CMK (cell line): ENCODE data around the gene NOP58.
"Not testable (repeated sequence)": the region's sequence is repeated elsewhere in the genome, so short reads cannot be mapped to it uniquely, and the experiment has no call there.

ENCODE experiments used
- DNase-seq: peaks from one replicate; pipeline ENCODE4 v3.0.0-alpha.2; 2010; ENCODE audit warnings: low read depth

NOP58 gene, protein sequence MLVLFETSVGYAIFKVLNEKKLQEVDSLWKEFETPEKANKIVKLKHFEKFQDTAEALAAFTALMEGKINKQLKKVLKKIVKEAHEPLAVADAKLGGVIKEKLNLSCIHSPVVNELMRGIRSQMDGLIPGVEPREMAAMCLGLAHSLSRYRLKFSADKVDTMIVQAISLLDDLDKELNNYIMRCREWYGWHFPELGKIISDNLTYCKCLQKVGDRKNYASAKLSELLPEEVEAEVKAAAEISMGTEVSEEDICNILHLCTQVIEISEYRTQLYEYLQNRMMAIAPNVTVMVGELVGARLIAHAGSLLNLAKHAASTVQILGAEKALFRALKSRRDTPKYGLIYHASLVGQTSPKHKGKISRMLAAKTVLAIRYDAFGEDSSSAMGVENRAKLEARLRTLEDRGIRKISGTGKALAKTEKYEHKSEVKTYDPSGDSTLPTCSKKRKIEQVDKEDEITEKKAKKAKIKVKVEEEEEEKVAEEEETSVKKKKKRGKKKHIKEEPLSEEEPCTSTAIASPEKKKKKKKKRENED

DNA sequence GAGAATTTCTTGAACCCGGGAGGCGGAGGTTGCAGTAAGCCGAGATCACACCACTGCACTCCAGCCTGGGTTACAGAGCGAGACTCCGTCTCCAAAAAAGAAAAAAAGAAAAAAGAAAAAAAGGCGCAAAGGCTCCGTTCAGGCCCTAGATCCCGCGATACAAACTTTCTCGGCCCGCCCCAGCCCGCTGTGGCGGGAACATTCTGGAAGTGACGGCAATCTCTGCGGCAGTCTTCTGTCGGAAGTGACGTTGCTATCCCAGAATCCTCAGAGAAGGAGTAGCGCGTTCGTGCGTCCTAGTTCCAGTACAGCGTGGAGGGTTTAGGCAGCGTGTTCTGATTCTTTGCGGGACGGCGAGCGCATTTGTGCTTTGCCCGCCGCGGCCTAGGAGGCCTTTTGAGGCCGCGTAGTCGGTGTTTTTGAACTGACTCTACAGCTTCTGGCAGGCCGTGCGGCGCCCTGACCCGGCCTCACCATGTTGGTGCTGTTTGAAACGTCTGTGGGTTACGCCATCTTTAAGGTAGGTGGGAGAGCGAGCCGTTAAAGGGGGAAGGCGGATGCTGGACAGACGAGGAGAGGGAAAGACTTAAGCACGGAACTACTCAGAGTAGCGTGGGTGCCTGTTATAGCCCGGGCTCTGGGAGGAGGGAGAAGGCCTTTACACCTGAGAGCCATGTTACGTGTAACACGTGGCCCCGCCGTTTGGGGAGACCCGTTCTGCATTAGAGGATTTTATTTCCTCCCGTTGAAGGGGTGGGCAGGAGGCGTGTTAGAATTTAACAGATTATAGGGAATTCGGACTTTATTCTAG is at the start of gene NOP58:
Gene NOP58, plus strand, starts transcription at position 297 of the 811 bp plus-strand sequence. Its CDS starts 179 bp downstream, at position 476.
- peak; percentile 88 for DNase-seq

DNA sequence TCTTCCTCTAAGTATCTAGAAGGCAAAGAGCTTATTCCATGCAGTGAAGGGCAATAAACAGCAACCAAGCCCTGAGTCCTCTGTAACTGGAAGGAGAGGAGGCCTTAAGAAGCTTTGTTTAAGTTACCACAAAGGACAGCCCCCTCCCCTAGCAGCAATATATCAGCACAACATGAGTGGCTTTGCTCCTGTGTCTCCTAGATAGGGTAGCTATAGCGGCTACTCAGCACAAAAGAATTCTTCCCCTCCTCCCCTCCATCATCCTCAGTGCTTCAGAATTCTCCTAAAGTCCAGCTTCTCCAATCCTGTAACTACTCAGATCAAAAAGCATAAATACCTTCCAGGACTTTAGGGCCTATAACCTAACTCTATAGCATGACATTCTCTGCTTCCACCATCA is 43.7 kb upstream of the NOP58 start:
- DNase-seq = no peak

DNA sequence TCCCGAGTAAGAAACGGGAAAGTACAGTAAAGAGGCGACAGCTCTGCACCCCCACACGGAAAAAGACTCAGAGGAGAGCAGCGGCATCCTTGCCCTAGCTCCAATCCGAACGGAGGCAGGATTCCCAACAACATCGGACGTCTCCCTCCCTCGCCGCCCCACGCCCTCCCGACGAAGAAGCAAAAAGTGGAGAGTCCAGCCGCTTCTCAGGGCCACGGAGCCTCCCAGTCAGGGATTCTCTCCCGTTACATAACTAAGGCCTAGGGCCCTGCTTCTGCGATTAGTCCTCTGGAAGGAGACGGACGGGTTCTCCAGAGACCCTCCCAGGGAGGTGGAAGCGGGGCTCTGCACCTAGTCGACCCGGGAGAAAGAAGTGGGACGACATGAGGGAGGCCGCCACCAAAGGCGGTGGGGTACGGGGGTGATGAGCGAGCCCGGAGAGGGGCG is 27.8 kb upstream of the NOP58 start:
- no peak for DNase-seq

DNA sequence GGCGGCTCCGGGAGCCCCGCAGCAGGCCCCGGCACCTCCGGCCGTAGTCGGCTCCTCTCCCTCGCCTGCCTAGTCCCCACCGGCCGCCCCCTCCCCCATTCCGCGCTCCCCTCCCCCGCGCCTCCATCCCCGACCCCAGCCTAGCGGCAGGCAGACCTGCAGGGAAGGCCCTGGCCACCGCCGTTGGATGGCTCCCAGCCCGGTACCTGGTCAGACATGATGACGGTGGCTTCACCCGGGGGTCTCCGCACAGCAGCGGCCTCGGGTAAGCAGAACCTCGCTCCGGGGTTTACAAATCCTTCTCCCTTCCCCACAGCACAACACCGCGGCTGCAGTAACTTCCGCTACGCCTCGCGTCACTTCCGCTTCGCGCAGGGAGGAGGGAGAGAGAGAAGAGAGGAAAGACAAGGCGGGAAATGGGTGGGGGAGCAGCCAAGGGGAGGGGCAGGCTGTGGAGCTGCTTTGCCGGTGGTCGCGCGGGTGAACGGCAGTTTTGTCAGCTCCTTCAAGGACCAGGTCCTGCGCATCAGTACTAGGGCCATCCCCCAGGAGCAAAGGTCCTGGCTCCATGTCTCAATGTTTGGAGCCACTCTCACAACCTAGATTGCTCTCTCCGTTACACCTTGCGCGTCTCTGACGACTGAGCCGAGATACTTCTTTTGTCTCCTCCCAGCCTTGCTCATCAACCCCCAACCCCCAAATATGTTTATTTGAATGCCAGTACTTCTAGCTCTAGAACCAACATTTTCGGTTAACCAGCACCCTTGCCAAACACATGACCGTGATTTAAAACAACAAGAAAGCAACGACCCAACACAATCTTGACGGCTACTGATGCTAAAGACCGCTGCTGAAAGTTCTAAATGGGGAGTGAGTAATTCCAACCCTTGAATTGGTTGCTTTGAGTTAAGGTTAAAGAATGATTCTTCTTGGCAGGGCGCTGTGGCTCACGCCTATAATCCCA is 27.0 kb upstream of the NOP58 start, which contains the start of gene SUMO1:
Gene SUMO1, minus strand, starts transcription at position 364 of the 964 bp plus-strand sequence. Its CDS starts 146 bp downstream, at position 218.
- DNase-seq = peak; percentile 80

DNA sequence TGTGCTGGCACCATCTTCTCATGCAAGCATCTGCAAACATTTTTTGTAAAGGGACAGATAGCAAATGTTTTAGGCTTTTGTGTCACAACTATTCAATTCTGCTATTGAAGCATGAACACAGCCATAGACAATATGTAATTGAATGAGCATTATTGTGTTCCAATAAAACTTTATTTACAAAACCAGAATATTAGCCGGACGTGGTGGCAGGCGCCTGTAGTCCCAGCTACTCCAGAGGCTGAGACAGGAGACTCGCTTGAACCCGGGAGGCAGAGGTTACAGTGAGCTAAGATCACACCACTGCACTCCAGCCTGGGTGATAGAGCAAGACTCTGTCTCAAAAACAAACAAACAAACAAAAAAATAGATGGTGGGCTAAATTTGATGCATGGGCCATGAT is 17.9 kb upstream of the NOP58 start:
- not testable (repeated sequence) for DNase-seq

DNA sequence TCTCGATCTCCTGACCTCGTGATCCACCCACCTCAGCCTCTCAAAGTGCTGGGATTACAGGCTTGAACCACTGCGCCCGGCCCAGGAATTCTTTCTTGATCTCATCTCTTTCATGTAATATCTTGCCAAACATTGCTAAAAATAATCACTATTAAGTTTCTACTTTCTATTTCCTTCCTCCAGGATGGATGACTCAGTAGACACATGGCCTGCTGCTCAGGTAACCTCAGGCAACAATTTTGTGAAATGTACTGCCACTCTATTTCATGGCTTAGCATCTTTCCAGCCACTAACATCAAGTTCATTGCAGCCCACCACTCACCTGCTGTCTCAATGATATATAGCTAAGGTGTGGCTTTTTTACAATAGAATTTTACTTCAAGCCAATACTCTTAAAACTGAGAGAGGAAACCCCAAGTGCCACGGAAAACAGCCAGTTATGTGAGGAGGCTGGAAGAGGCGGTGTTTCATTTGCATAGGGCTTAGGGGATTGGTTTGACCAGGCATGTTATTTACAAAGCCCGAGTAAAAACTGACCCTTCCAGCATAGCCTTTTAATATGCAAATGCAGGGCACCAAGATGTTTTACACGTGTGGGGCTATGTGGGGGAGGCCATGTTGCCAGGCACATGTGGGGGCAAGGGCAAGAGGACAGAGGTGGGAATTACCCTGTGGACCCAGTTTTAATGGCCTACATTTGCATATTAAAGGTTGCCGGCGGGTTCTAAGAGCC is 15.9 kb upstream of the NOP58 start:
- no peak for DNase-seq

DNA sequence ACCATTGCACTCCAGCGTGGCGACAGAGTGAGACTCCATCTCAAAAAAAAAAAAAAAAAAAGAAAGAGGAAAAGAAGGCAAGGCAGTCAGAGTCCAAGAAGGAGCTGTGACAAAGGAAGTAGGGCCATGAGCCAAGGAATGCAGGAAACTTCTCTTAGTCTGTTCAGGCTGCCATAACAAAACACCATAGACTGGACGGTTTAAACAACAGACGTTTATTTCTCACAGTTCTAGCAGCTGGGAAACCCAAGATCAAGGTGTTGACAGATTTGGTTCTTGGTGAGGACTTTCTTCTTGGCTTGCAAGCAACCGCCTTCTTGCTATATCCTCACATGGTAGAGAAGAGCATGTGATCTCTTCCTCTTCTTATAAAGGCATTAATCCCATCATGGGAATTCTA is 14.1 kb upstream of the NOP58 start:
- no peak for DNase-seq

DNA sequence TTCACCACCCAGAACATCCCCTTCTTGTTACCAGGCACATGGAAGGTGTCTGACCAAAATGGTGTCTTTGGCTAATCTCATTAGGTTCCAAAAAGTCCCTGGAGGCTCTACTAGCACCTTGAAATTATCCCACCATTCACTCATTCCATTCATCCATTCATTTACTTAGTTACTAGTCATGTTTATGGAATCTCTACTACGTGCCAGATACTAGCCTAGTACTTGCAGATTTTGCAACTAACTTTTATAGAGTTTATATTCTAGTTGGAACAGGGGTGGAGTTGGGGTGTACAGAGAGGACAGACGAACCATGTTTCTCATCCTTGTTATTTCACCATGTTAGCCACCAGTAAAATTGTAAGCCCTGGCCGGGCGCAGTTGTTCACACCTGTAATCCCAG is 4.0 kb upstream of the NOP58 start:
- no peak for DNase-seq

DNA sequence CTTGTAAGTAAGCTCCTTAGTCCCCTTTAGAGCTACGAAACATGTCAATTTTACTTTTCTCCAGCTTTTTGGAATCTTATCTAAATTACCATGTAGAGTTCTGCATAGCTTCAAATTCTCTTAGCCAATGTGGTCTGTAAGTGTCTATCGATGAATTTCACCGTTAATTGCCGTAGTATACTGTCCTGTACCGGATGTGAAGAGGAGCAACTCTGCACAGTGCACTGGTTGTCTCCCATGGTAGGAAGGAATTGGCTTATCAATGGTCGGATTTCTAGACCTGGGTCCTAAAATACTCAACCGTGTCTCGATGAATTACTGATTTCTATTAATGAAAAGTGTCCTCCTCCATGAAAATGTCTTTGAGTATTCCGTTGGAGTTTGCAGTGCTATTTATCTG is 1.9 kb downstream of the NOP58 start:
- no peak for DNase-seq

DNA sequence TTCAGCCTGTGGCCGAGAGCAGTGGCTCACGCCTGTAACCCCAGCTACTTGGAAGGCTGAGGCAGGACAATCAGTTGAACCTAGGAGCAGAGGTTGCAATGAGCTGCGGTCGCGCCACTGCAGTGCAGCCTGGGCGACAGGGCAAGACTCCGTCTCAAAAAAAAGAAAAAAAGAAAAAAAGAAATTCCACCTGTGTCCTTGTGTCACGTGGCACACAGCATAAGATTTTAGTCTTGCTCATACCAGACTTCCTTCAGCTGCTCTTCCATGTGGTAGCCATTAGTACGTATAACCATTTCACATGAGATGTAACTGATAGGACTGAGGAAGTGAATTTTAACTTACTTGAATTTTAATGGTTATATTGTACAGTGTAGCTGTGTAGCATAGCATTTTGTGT is 4.0 kb downstream of the NOP58 start:
- DNase-seq = no peak

DNA sequence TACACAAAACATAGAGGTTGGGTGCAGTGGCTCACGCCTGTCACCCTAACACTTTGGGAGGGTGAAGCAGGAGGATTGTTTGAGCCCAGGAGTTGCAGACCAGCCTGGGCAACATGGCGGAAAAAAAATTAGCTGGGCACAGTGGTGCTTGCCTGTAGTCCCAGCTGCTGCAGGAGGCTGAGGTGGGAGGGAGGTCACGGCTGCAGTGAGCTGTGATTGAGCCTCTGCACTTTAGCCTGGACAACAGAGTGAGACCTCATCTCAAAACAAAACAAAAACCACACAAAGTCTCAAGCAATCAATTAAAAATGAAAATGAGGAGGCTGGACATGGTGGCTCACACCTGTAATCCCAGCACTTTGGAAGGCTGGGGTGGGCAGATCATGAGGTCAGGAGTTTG is 4.9 kb downstream of the NOP58 start:
- DNase-seq = no peak

DNA sequence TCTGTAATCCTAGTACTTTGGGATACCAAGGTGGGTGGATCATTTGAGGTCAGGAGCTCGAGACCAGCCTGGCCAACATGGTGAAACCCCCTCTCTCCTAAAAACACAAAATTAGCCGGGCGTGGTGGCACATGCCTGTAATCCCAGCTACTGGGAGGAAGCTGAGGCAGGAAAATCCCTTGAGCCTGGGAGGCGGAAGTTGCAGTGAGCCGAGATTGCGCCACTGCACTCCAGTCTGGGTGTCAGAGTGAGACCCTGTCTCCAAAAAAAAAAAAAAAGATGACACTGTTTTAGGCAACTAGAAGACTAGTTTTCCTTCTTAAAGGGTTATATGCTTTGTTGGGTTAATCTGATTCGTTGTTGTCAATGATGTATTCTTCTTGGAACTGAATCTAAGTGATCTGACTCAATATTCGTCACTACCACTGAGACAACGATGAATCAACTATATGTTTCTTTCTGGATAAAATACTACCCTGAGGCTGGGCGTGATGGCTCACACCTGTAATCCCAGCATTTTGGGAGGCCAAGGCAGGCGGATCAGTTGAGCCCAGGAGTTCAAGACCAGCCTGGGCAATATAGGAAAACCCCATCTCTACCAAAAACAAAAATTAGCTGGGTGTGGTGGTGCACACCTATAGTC is 10.6 kb downstream of the NOP58 start:
- DNase-seq = not testable (repeated sequence)

DNA sequence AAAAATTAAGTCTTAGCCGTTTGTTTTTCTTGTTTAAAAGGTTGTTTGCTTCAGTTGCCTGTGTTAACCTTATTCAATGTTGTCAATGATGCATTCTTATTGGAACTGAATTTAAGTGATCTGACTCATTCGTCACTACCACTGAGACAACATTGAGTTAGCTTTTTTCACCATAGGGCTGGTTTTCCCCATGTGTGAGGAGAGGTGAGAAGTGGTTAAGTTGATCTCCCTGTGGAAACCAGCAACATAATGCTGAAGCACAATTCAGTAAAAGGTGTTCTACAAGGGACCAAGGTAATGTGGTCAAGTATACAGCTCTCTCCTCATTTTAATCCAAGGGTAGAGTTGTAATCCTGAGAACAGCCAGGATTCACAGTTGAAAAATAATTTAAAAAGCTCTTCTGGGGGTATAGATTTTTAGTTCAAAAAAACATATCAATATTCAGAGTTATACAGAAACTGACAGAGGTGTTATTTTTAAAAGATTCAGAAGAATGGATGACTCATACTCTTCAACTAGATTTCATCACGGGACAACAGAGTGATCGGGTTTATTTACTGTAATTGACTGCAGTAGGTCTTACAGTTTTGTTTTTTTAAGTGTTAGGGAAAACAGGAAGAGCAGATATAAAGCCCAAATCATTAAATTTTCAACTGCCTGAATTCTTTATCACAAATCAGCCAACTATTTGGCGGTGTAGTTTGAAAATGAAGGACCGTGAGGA is 12.6 kb downstream of the NOP58 start:
- no peak for DNase-seq

DNA sequence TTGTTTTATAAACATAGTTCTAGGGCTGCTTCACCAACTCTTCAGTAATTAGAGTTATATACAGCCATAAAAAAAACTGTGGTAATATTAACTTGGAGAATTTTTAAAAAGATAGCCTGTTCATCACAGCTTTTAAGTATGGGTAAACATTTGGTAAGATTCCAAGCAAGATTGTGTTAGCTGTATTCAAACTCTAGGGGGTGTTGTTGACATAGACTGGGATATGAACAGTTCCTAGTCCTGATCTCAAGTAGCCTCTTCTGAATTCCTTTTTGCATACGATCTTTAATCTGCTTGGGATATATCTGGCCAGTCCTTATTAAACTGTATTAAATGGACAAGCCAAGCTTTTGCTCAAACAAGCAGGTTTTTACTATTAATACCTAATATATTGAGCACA is 13.4 kb downstream of the NOP58 start:
- DNase-seq = no peak

DNA sequence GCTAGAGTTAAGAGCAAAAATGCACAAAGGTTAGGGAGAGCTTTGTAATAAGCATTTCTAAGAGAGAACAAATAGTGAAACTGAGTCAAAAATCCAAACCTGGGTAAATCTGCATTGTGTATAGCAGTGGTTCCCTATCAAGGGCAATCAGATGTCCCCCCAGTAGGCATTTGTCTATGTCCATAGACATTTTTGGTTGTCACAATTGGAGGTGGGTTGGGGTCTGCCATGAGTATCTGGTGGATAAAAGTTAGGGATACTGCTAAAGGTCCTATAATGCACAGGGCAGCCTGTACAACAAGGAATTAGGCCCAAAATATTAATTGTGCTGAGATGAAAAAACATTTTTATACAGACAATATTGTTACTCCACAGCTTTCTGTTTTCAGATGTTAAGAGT is 21.0 kb downstream of the NOP58 start:
- no peak for DNase-seq

DNA sequence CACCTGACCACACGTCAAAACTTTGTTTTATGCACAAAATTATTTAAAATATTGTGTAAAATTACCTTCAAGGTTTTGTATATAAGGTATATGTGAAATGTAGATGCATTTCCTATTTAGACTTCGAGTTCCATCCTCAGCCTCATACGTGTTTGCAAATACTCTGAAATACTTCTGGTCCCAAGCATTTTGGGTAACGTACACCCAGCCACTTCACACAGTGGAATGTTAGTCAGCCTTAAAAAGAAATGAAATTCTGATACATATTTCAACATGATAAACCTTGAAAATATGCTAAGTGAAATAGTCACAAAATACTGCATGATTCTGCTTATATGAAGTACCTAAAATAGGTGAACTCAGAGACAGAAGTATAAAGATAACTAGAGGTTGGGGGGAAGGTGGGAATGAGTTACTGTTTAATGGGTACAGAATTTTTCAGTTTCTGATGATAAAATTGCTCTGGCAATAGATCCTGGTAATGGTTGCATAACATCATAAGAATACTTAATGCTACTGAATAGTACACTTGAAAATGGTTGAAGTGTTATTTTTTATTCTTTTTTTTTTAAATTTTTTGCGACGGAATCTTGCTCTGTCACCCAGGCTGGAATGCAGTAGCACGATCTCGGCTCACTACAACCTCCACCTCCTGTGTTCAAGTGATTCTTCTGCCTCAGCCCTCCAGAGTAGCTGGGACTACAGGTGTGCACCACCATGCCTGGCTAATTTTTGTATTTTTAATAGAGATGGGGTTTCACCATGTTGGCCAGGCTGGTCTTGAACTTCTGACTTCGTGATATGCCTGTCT is 24.0 kb downstream of the NOP58 start:
- no peak for DNase-seq

DNA sequence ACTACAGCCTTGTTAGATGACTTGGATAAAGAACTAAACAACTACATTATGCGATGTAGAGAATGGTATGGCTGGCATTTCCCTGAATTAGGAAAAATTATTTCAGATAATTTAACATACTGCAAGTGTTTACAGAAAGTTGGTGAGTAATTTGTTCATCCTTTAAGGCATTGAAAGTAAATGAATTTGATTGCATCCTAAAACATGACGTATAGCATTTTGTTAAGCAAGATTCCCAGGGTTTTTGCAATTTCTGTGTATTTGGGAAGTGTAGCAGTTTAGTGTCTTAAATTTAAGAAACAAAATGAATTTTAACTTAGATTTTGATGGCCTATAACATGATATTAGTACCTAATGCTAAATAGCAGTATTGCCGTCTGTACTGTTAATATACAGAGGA is 24.8 kb downstream of the NOP58 start:
- DNase-seq = no peak

DNA sequence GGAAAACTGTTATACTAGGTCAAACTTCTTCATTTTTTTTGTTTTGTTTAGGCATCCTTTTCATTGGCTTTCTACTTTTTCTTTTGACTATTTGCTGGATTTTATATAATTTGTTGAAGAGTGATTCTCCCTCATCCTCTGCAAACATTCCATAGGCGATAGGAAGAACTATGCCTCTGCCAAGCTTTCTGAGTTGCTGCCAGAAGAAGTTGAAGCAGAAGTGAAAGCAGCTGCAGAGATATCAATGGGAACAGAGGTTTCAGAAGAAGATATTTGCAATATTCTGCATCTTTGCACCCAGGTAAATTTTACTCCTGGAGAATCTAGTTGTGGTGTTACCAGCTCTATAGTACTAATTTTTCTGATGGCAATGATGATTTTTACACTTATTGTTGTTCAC is 25.4 kb downstream of the NOP58 start:
- no peak for DNase-seq

DNA sequence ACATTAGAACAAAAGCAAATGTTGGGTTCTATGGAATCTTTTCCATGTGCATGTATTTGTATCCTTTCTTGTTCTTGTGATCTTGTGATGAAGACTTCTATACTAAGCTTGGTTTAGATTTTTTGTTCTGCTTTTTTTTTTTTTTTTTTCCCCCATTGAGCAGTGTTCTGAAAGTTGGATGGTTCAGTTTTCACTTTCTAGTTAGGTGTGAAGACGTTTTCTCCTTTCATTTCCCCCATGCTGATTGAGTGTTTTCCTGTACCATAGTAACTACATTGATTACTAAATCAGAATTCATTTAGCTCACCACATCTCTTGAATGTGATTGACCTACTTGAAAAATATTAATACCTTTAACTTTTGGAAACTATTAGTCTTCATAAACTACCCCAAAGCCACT is 34.1 kb downstream of the NOP58 start:
- DNase-seq = no peak
